GM19372 (cell line): ENCODE measurements around the gene MAP1LC3A.
"Not testable (repeated sequence)": the region's sequence is repeated elsewhere in the genome, so short reads cannot be mapped to it uniquely, and the experiment has no call there.

Experiments used
- ATAC-seq: cut with Tn5 transposase; IDR thresholded peaks from one replicate; pipeline ENCODE4 v1.9.1; 2021; ENCODE audit warnings: mild to moderate bottlenecking, low read depth, moderate library complexity; ENCODE audit not compliant: unreplicated experiment

The MAP1LC3A gene

DNA sequence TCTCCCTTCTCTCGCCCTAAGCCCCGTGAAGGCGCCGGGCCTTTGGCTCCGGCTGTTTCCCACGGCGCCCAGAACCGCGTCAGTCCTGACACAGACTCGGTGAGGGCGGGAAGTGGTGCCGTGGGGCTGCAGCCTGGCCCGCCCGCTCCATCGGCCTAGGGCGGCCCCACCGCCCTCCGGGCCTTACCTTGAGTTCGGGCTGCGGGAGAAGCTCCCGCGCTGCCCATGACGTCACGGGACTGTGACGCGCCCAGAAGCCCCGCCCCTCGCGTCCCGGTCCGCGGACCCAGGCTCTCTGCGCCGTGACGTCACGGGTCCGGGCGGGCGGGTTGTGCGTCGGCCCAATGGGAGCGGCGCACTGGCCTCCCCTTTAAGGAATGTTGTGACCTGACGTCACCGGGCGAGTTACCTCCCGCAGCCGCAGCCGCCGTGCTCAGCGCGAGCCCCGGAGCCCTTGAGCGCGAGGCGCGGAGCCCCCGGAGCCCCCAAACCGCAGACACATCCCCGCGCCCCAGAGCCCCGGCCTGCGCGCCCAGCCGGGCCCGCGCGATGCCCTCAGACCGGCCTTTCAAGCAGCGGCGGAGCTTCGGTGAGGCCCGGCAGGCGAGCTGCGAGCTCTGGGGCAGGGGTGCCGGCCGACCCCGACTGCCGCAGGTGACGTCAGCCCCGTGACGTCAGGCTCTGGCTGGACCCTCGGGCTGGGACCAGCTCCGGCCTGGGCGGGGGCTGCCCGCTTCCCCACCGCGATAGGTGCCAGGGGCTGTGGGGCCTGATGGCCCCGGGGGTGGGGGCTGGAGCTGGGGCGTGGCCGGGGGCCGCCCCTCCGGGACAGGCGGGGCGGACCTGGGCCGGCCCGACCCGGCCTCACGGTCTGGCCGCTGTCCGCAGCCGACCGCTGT is at the start of gene MAP1LC3A:
Gene MAP1LC3A, plus strand, starts transcription at position 399 of the 899 bp plus-strand sequence. Its CDS starts 151 bp downstream, at position 550.
- no peak for ATAC-seq

- ATAC-seq = no peak
Observed at GRCh38 chr20:34510575-34510974, 47.9 kb upstream of the MAP1LC3A start.

- ATAC-seq = no peak
Observed at GRCh38 chr20:34511891-34512265, 46.6 kb upstream of the MAP1LC3A start.

GRCh38 chr20:34512266-34512954 is 46.1 kb upstream of the MAP1LC3A start:
- no peak for ATAC-seq

DNA sequence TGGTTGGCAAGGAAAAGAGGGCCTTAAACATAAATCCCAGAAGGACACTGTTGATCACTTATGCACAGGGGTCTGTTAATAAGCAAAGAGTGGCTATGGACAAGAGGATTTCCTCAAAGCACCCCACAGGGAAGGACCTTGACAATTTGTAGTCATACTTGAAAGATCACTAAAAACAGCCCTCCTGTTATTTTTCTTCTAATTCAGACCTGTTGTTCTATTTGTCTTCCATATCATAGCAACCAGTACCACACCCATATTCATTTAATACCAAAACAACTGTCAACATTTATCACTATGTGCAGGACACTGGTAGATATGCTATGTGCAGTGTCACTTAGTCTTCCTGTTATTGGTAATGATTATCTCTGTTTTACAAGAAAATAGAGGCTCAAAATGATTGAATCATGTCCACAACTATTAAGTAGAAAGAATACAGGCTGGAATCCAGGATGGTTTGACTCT is 45.5 kb upstream of the MAP1LC3A start:
- ATAC-seq = no peak

GRCh38 chr20:34514034-34514433 is 44.5 kb upstream of the MAP1LC3A start:
- not testable (repeated sequence) for ATAC-seq

GRCh38 chr20:34514897-34515483 is 43.5 kb upstream of the MAP1LC3A start:
- ATAC-seq = peak; percentile 8

GRCh38 chr20:34515484-34516246 is 42.9 kb upstream of the MAP1LC3A start:
- ATAC-seq = peak; percentile 53

DNA sequence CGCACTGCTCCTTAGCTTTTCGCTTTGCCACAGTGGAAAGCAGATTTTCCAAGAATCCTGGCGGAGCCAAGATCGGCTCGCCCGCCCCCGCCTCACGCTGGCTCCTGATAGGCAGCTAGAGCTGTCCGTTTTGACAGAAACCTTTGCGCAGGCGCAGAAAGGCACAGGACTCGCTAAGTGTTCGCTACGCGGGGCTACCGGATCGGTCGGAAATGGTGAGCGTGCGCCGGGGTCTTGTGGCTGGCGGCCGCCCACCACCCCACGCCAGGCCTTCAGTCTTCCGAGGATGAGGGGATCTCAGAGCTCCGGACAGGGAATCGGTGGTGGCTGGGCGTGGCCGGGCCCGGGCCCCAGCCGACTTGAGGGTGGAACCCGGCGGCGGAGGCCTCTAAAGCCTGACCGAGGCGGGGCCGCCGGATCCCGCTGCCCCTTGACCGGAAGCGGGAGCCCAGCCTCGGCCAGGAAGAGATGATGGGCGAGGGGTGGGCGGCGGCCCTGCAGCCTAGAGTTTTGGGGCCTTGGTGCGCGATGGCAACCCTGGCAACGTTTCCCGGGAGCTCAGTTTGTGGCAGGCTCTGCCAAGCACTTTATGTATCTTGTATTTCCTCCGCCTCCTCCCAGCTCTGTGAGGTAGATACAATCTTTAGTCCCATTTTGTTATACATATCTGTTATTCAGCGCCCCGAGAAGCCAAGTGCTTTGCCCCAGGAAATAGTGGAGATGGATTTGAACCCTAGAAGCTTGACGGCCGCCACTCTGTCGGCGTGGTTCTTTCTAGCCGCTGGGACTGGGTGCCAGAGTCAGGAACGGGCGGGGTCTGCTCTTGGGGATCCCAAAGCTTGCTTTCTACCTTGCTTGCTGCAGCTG is 42.0 kb upstream of the MAP1LC3A start, which contains the start of gene DYNLRB1:
Gene DYNLRB1, plus strand, starts transcription at position 176 of the 867 bp plus-strand sequence. Its CDS starts 37 bp downstream, at position 213.
- peak; percentile 70 for ATAC-seq

- no peak for ATAC-seq
Observed at GRCh38 chr20:34517114-34517505, 41.4 kb upstream of the MAP1LC3A start.

DNA sequence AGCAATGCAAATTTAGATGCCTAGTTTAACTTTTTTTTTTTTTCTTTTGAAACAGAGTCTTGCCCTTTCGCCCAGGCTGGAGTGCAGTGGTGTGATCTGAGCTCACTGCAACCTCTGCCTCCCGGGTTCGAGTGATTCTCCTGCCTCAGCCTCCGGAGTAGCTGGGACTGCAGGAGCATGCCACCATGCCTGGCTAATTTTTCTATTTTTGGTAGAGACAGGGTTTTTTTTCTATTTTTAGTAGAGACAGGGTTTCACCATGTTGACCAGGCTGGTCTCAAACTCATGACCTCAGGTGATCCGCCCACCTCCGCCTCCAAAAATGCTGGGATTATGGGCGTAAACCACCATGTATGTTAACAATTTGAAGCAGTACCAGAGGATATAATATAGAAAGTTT is 39.7 kb upstream of the MAP1LC3A start:
- not testable (repeated sequence) for ATAC-seq

DNA sequence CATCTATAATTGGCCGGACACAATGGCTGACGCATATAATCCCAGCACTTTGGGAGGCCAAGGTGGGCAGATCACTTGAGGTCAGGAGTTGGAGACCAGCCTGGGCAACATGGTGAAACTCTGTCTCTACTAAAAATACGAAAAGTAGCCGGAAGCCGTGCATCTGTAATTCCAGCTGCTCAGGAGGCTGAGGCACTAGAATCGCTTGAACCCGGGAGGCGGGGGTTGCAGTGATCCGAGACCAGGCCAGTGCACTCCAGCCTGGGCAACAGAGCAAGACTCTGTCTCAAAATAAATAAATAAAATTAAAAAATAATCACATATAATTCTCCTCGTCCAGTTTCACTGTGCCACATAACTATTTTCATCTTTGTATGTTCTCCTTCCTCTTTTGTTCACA is 38.7 kb upstream of the MAP1LC3A start:
- not testable (repeated sequence) for ATAC-seq

DNA sequence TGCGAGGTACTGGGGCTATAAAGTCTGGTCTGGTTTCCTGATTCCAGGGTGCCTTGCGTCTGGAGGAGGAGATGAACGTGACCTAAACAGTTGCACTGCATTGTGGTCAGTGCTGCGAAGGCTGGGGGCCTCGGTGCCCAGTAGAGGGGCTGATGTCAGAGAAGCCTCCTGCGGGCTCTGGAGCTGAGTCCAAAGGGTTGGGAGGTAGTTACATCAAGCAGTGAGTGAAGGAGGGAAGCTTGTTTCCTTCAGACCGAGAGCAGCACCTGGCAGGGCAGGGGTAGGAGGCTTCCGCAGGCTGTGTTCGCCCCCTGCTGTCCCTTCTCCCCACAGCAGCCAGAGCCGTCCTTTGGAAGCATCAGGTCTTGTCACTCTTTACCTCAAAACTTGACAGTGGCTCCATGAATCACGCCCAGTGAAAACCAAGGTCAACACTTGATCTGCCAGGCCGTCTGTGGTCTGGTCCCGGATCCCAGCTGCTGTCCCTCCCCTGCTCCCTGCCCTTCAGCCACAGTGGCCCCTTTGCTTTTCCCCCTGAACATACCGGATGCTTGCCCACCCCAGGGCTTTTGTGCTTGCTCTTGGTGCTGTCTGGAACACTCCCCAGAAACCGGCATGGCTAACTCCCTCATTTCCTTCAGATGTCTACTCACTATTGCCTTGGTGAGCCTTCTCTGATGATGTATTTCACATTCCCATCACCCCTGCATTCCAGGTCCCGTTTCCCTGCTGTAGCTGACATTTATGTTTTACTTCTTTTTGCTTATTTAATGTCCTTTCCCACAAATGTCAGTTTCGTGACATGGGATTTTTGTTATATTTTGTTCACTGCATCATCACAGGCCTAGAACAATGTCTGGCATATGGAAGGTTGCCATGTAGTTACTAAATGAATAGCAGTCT is 35.3 kb upstream of the MAP1LC3A start:
- no peak for ATAC-seq

DNA sequence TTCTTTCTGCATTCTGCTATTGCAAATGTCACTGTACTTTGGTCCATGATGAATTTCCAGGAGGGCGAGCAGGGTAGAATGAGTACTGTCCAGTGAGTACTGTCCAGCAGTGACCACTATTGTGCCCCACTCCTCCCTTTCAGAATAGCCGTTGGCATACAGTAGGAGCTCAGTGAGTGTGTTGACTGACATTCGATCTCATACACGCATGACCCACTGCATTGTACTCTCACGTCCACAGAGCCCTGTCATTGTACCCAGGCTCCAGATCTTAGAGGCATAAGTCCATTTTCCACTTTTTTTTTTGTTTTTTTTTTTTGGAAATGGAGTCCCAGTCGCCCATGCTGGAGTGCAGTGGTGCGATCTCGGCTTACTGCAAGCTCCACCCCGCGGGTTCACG is 34.1 kb upstream of the MAP1LC3A start:
- no peak for ATAC-seq

DNA sequence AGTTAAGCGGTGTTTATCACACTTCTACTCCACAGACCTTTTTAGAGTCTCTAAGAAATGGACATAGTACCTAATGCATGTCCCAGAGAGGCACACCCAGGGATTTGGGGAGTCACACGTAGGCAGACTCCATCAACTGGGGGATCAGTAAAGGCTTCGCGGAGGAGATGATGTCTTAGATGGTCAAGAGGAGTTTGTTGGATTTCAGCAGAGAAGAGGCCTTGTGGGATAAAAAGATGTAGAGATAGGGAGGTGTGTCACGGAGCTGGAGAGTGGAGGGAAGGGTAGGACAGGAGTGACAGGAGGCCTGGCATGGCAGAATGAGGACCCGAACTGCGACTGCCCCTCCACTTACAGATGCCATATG is 33.2 kb upstream of the MAP1LC3A start:
- ATAC-seq = no peak

DNA sequence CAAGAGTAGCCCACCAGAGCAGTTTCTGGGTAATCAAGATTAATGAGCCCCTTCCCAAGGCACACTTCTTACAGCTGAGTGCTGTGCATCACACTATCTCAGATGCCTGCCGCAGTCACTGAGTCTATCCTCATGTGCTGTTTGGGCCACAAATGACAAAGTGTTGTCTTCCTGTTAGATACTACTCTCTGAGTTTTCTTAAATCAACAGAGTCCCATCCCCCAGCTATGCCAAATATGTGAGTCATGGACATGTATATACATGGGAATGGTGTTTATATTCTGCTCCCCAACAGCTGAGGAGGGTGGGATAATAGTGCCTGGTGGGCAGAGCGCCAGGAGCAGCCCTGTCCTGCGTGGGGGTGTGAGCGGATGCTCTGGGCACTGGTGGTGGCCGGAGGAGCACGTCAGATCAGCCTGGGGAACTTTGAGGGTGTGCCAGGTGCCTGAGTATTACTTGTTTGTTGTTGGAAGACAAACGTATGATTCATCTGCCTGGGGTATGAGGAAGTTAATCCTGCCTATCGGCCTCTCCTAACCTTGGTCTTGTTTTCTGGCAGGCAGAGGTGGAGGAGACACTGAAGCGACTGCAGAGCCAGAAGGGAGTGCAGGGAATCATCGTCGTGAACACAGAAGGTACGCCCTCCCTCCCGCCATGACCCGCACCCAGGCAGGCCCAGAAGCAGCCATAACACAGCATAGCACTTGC is 32.7 kb upstream of the MAP1LC3A start:
- ATAC-seq = no peak

- no peak for ATAC-seq
Observed at GRCh38 chr20:34526466-34526865, 32.1 kb upstream of the MAP1LC3A start.

DNA sequence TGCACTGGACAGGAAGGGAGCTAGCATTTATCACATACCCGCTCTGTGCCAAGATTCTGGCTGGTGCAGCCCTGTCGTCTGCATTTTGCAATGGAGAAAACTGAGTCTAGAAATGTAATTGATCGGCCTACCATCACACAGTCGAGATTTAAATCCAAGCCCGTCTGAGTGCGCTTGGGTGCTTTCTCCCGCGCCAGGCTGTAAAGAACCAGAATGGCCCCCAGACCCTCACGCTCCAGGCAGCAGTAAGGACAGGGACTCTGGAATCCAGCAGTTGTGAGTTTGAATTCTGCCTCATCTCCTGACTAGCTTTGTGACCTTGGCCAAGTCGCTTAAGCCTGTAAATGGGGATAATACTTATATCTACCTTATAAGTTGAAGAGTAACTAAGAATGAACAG is 31.5 kb upstream of the MAP1LC3A start:
- no peak for ATAC-seq
